Activated CD4-positive, CD25-positive, alpha-beta regulatory T cell treated with anti-CD3 and anti-CD28 coated beads, Interleukin-2, amount 50 U/mL, for 16 hours (primary cell): Measurements from ENCODE around the gene MAP6.

ENCODE experiments used
- DNase-seq: peaks from one replicate; pipeline ENCODE4 v3.0.0-alpha.2; 2020; ENCODE audit warnings: low read depth, low spot score

MAP6 gene

GRCh38 chr11:75554258-75555022 lies 114.4 kb downstream of the MAP6 start:
- no peak for DNase-seq

DNA sequence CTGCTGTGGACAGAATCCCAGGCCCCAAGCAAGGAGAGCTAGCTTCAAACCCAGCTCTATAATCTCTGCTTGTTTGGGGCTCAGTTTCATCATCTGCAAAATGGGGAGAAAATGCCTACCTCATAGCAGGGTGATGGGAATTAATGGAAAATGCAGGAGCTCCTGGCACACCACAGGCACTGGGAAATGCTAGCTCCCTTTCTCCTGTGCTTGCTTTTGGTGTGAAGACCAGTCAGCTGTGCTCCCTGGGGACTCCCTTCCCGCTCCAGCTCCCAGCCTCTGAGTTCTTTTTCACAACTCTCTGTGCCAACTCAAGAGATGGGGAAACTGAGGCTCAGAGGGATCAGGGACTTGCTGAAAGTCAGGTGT lies 115.0 kb downstream of the MAP6 start:
- DNase-seq: no peak

- DNase-seq: no peak
Measured at GRCh38 chr11:75553182-75553581, 115.7 kb downstream of the MAP6 start.

DNA sequence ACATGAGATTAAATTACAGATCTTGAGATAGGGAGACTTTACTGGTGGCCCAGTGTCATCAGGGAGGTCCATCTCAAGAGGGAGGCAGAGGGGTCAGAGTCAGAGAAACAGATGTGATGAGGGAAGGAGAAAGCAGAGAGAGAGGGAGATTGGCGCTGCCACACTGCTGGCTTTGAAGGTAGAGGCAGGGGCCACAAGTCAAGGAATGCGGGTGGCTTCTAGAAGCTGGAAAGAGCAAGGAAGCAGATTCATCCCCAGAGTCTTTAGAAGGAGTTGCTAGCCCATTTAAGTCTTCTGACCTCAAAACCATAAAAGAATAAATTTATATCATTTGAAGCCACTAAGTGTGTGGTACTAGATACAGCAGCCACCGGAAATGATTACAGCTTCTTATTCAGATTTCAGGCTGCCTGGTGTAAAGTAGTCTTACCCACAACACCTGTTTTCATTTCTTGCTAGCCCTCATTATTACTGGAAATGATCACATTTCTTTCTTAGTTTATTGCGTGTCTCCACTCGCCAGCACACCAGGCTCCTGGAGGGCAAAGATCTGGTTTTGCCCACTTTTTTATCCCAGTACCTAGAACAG lies 119.4 kb downstream of the MAP6 start:
- no peak for DNase-seq

DNA sequence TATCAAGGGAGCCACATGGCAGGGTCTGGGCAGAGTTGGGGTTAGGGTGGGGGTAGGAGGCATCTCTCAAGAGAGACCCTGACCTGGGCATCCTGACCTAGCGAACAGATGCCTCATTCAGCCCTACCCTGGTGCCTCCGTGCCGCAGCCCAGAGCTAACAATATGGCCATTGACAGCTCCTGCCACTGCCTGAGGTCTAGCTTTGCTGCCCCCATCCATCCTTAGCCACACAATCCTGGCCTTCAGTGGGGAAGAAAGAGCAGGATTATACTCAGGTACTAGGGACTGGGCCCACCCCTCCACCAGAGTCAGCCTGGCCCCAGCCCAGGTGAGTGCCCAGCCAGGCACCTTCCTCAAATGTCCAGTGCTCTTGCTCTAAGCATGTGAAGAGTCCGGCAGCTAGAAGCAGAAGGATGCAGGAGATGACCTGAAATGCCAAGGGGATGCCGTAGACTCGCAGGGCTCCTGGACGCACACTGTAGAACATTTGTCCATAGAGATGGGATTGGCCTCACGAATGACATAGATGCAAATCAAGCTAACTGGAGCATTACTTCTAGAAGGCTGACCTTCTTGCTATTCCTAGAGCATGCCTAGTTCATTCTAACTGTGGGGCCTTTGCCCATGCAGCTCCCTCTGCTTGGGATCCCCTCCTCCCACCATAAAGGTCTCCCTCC lies 120.1 kb downstream of the MAP6 start:
- no peak for DNase-seq

DNA sequence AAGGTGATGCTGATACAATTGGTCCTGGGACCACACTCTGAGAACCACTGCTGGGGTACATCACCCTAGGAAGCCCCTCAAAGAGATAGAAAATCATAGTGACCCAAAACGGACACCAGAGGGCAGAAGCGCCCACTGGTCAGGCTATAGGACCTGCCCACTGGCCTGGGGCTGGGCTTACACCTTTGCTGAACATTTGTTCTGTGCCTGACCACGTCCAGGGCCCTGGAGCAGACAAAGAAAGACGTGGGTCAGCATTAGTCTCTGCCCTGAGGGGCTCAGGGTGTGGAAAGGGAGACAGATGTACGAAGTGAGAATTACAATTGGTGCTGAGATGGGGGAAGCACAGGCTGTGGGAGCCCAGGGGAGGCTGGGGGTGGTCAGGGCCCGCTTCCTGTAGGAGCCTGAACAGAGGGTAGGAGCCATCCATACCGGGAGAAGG lies 121.2 kb downstream of the MAP6 start:
- no peak for DNase-seq

DNA sequence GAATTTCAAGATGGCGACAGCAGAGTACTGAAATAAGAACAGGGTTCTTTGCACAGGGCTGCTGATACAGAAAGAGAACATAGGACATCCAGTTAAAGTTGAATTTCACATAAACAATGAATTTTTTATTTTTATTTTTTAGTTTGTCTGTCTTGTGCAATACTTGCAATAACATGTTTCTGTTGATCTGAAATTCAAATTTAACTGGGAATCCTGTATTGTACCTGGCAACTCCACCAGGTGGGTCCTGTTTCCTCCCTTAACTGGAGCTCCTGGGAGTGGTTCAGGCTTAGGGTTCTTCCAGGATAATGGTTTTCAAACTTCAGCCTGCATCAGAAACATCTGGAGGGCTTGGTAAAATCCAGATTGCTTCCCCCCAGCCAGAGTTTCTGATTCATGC lies 121.7 kb downstream of the MAP6 start:
- no peak for DNase-seq

DNA sequence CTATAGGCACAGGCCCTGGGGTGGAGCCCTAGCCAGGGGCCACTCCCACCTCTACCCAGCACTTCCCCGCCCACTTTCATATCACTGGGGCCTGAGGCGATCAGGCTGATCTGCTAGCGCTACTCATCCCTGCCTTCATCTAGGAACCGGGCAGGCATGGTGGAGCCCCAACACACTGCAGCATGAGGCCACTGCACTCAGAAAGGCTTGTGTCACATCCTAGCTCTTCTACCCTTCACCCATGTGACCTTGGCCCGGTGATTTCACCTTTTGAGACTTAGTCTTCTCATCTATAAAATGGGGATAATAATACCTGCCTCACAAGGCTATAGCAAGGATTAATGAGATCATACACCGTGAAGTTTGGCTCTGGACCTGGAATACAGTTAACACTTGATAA lies 125.0 kb downstream of the MAP6 start:
- DNase-seq: no peak

DNA sequence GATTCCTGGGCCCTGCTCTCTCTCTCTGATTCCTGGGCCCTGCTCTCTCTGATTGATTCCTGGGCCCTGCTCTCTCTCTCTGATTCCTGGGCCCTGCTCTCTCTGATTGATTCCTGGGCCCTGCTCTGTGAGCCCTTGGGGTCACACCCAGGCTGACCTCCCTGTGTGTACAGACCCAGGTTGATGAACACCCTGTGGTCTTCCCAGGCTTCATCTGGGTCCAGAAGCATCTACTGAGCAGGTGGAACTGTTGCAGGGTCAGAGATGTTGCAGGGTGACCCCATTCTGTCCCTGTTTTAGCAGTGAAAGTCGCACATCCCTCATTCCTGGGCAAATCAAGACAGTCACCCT lies 126.8 kb downstream of the MAP6 start:
- no peak for DNase-seq

DNA sequence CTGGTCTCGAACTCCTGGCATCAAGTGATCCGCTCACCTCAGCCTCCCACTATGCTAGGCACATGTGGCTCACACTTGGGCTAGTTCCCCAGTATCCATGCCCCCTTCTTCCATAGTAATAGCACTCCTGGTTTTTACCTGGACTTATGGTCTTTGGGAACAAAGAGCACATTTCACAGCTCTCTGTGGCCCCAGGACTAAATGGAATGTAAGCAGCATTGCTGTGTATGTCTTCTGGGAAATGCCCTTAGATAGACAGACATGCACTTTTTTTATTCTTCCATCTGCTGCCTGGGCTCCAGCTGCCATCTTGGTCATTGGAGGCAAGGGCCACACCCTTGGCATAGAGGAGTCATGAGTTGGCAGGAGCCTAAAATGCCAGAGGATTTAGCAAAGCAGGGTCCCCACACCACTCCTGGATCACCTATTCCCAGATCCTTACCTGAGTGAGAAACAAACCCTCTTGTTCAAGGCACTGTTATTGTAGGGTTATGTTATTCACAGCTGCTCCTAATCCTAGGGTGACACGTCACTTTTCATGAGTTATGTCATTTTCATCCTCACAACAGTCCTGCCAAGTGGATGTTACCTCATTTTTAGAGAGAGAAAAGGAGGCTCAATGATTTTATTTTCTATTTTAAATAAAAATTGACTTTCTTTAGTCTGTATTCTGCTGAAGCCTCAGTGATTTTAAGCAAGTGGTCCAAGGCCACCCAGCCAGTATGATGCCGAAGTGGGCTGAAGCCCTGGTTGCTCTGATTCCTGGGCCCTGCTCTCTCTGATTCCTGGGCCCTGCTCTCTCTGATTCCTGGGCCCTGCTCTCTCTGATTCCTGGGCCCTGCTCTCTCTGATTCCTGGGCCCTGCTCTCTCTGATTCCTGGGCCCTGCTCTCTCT lies 127.4 kb downstream of the MAP6 start:
- no peak for DNase-seq

DNA sequence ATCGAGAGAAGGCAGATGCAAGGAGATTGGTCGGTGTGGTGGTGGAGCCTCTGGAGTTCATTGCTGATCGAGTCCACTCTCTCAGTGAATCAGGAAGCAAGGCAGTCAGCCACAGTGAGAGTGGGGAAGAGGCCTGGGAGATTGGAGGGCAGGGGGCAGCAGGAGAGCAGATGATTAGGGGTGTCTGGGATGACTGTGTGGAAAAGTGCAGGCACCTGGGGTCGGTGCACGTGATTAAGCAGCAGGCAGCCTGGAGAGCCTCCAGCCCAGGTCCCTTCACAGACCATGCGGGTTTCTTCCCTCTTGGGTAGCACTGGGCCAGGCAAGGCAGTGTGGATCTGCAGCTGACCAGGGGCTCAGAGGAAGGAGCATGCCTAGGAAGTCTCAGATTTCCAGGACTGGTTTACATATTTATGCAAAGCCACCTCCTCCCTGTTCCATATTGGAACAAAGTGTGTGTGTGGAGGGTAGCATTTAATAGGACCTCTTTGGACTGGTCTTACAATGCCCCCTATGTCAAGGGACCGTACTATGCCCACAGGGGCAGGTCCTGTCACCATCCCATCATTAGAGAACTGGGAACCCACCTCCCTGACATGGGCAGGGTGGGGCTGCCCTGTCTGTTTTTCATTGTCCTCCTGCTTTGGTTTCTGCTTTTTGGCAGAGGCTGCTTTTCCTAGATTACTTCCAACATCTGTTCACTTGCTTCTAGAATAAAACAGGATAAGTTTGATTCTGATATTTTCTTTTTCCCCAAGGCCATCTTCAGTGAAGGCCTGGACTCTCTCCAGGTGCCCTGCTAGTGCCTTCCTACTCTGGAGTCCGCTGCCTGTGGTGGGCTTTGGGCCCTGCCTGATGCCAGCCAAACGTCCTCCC lies 129.1 kb downstream of the MAP6 start:
- DNase-seq: no peak

DNA sequence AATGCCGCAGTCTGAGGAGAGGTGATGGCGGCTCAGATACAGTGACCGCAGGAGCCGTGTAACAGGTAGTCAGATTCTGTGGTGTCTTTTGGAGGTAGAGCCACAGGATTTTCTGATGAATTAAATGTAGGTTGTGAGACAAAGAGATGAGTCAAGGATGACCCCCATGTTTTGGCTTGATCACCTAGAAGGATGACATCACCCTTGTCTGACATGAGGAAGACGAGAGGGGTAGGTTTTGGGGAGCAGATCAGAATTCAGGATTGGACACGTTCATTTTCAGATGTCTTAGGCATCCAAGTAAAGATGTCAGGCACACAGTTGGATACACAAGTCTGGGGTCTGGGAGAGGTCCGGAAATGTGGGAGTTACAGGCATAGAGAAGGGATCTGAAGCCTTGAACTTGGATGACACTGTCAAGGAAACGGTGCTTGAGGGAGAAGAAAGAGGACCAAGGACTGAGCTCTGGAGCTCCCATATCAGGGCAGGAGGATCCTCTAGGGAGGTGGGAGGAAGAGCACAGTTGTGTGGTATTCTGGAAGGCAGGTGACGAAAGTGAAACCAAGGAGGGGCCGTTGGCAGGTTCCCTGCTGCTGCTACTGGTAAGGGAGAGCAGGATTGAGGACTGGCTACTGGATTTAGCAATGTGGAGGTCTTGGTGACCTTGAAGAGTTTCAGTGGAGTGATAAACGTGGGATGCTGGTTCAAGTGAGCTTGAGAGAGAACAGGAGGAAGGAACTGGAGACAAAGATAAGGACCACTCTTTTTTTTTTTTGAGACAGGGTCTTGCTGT lies 130.5 kb downstream of the MAP6 start:
- no peak for DNase-seq

GRCh38 chr11:75537740-75538139 lies 131.1 kb downstream of the MAP6 start:
- DNase-seq: no peak
